ENCODE results near the gene KLHL13.
"Not testable (repeated sequence)": the region's sequence is repeated elsewhere in the genome, so short reads cannot be mapped to it uniquely, and the experiment has no call there.

Gene KLHL13

DNA sequence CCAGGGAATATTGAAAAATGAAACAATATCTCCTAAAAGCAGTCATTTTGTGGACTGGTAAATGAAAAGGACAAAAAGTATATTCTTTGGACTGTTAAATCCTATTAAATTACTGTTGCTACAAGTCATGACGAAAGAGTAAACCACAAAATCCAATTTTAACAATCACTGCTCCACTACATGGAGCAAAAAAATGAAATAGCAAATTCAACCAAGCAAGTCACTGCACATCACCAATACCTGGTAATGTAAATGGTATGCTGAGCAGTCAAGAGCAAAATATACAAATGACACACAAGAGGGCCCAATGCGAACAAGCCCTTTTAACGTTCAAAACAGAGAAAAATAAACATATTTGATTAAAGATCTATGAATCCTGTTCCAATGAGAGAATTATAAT lies 126.2 kb downstream of the KLHL13 start:
- no peak for FAIRE-seq

DNA sequence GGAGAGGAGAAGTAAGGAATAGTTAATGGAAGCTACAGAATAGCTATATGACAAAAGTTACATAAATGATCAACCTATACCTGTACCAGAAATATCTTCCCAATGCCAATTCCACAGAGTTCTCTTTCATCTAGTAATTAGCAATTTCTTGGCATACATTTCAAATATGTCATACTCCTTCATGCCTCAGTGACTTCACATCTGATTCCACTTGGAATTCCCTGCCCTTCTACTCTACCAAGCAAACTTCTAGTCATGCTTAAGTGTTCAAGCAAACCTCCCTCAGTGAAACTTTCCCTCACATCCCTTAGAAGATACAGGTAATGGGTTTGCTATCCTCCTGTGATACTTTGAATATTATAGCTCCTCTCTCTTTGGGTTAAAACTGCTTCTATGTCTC lies 127.1 kb downstream of the KLHL13 start:
- FAIRE-seq, result no peak

DNA sequence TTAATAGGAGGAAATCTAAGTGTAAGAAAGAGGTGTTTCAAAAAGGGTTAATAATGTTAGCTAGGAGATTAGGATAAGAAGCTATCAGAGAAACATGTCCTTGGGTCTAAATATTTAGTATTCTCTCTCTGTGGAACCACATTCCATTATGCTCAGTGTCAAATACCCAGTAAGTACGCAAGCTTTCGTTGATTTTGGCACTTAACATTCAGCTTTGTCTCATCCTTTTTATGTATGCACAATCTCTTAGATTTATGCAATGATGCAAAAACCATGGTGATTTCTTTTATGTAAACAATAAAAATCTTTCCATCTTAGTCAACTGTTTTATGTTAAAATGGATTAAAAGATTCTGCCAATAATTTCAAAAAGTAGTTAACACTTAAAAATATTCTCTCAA lies 129.2 kb downstream of the KLHL13 start:
- no peak for FAIRE-seq

DNA sequence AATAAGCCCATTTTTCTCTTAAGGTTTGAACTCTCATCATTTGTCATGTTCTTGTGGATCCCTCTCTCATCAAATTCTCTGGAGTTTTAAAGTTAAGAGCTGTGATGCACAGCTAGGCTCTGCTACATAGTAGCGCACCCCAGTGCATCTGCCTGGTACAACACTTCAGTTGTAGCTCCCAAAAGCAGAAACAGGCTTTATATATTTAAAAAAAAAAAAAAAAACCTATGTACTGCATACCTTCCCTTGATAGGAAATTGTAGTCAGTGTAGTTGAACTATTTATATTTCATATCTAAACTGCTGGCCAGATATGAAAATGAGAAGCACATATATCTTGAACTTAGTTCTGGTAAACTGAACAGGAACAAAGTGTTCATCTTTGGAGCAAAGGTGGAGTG lies 131.4 kb downstream of the KLHL13 start:
- no peak for FAIRE-seq

DNA sequence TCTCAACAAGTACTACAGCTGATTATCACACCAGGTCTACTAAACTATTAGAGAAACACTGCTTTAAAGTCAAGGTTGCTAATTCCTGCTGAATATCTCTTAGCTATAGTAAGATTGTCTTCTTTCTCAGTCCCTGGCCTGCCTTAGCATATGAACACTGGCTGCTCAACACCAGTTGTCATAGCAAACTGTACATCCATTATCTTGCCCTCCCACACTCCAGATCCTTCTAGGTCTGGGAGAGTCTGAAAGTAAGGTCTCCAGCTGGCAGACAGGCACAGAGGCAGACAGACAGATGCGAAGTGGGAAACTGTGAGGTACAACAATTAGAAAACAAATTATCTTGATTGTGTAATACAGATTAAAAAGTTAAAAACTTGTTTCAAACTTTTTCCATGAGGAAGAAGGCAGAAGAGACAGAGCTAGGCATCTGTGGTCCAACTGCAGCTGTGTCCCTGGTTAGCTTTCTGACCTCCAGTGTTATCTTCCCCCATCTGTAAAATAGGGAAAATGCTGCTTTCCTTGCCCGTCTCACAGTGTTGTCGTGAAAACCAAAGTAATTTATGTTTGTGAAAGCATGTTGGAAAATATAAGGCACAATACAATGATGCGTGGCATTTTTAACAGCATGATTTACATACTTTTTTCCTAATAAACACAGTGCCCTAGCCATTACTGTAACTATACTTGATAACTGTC lies 133.8 kb downstream of the KLHL13 start:
- no peak for FAIRE-seq

DNA sequence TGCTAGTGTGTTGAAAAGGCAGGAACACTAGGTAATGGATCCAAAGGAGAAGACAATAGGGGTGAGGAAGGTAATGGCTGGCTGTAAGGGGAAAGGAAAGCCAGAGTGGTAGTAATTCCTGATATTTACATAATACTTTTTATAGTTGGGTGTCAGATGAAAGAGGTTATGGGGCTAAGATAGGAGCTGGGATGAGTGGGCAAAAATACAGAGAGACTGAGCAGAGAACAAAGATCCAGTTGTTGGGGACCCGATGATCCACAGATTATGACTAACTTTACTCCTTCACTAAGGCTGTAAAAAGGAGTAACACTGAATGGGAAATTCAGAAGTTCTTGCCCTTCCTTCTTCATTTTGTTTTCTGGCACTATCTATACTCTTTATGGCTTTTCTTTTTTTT lies 138.2 kb downstream of the KLHL13 start:
- FAIRE-seq, result no peak

DNA sequence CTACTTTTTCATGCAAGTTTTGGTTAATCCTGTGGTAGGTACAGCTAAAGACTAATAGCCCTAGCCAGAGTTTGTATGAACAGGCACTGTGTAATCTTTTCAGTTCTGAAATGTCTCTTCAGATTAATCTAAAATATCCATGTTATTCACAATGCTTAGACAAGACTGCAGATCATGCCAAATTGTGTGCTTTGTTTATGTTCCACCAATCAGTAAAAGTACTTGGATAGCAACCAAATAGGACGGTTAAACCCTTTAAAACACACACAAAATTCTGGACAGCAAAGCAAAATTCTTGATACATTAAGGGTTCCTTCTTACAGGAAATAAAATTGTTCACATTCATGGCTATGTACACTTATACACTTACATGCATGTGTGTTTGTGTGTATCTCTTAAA lies 139.1 kb downstream of the KLHL13 start:
- no peak for FAIRE-seq

DNA sequence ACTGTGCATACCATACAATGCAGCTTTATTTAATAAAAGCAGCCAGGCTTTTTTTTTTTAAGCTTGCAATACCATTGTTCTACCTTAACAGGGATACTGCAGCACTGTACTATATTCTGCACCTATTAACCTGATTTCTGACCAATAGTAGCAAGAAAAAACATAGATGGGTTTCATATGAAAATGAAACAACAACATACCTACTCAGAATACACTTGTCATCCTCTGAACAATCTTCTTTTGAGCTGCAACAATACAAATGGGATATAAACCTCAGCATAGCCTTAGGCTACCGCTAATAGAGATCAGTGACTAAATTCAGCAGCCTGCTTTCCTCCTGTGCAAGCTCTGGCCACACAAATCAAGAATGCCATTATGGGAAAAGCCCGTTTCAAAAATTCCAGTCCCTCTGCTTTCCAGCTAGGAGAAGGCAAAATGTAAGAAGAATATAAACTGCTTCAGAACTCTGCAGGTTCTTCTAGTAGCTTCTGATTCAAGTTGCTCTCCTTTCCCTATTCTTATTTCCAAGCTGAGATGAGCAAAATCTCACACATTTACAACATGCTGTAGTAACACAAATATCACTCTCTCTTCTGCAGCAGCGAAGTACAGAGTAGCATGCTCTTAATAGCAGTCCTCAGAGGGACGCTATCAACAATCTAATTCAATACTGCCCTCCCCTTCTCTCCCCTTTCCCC lies 143.4 kb downstream of the KLHL13 start:
- no peak for FAIRE-seq

DNA sequence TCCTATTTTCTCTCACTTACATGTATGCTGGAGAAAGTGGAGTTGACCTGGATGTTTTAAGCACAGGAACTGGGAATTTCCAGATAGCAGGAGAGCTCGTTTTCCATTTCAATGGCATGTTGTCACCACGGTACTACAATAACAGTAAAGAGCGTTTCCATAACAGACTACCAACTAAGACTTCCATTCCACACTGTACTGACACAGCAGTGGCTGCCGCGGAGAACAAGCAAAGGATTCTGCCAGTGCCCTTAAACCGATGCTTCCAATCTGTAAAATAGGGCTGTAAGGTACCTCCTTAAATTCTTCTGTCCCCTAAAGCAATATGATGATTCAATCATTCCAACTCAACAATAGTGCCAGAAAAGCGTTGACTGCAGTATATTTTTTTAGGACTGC lies 143.9 kb downstream of the KLHL13 start:
- FAIRE-seq, result no peak

DNA sequence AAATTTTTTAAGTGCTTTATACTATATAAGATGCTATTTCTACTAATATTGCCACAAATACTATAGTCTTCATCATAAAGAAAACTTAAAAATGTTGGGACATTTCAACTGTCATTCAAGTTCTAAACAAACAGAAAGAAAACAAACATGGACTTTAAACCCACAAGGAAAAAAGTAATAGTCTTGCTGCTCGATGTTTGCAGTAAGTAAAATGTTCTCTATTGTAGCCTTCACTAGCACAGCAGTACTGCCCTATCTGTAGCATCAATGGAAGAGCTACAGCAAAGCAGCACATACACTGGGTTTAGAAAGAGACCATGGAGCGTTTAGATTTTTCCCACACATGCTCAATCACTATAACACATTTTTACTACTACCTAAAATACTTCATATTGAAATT lies 146.8 kb downstream of the KLHL13 start:
- no peak for FAIRE-seq

DNA sequence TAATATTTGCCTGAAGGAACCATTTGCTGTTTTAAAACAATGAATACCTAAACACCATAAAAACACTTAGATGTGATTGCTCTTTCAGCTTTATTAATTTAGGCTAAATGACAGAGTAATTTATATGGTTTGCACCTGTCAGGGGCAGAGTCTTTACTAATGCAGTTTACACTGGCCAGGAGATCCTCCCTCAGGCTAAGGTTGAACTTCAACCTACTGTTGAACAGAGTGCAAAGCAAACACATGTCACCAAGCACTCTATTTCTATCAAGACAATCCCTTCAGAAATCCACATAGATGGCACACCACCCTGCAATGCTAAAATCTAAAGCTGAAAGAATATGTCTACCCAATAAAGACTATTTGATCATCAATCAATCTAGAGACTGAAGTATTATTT lies 147.3 kb downstream of the KLHL13 start:
- no peak for FAIRE-seq

DNA sequence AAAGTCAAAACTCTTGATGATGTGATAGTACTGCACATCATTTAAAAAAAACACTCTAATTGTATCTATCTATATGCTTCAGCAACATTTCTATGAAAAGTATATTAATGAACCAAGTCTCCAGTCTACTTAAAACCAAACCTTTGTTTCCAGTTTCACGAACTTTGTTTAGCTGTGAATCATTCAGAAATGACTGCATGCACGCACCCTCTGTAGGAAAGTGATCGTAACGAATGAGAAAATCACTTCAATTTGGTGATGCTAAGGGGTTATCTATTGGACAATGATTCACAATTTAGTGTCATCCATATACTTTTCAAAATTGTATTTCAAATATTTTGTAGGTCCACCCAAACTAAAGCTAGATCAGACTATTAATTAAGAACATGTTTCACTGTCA lies 157.6 kb downstream of the KLHL13 start:
- no peak for FAIRE-seq

DNA sequence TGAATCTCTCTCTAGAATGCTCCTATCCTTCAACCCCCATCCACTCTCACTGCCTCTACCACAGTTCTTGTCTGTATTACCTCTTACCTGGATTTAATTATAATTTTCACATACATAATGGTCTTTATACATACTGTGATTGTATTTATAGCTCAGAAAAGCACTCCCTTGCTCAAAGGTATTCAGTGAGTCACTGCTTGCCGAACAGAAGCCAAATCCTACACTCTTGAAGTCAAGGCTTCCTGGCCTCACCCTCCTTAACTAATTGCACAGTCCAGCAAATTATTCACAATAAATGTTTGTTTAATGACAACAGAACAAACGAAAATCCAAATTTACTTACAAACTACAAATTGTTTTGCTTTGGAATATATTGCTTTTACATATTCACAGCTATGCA lies 159.5 kb downstream of the KLHL13 start:
- no peak for FAIRE-seq

DNA sequence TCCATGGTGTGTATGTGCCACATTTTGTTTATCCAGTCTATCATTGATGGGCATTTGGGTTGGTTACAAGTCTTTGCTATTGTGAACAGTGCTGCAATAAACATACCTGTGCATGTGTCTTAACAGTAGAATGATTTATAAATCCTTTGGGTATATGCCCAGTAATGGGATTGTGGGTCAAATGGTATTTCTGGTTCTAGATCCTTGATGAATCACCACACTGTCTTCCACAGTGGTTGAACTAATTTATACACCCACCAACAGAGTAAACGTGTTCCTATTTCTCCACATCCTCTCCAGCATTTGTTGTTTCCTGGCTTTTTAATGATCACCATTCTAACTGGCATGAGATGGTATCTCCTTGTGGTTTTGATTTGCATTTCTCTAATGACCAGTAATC lies 177.3 kb downstream of the KLHL13 start:
- FAIRE-seq, result not testable (repeated sequence)

DNA sequence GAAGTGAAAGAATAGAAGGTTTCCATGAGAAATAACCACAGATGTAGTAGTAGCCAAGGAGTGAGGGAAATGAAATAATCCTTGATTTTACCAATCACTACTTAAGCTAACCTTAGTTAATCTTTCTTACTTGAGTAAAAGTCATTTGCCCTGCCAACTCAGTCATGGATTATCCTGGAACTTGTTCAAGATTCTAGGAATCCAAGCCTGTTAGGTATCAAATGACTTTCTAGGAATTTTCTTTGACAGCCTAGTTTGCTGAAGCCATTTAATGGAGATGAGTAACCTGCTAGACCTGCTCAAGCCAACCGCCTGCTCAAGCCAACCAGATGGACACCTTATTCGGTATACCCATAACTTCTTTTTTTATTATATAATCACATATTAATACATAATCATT lies 180.5 kb downstream of the KLHL13 start:
- no peak for FAIRE-seq

DNA sequence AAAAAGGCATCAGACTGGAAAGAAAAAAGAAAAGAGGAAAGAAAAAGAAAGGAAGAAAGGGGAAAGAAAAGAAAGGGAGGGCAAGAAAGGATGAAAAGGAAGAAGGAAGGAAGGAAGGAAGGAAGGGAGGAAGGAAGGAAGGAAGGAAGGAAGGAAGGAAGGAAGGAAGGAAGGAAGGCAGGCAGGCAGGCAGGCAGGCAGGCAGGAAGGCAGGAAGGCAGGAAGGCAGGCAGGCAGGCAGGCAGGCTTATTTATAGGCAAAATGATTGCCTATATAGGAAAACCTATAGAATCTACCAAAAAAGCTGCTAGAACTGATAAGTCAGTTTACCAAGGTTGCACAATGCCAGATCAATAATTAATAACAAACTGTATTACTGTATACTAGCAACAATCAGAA lies 186.5 kb downstream of the KLHL13 start:
- FAIRE-seq, result not testable (repeated sequence)

DNA sequence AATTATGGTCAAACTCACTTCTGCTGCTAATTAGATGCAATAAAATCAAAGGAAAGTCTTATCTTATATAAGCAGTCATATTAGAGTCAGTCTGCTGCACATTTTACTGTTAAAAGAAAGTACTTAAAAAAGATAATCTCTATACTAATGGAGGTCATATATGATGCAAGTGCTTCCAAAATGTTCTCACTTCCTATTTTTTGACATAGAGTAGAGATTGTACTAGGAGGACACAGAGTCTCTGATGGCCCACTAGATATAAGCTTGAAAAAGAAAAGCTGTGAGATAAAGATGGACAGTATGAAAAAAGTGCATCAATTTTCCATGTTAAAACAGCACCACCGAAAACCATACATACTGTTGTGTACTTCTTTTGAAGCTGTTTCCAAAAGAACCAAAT lies 196.9 kb downstream of the KLHL13 start:
- no peak for FAIRE-seq

DNA sequence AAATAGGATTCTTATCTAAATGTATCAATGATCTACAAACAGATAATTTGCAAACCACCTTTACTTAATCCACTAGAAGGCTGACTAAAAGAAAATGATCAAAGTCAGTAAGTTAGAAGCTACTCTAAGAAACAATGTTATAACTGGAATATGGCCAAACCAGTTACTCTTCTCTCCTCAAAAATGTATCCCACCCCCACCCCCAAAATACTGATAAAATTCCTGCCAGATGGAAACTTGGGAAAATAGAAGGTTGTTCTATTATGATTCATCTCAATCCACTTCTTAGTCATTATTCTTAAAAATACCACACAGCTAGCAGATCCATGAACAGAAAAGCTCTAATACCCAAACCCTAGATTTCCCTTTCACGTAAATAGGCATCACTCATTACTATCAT lies 206.4 kb downstream of the KLHL13 start:
- FAIRE-seq, result no peak

DNA sequence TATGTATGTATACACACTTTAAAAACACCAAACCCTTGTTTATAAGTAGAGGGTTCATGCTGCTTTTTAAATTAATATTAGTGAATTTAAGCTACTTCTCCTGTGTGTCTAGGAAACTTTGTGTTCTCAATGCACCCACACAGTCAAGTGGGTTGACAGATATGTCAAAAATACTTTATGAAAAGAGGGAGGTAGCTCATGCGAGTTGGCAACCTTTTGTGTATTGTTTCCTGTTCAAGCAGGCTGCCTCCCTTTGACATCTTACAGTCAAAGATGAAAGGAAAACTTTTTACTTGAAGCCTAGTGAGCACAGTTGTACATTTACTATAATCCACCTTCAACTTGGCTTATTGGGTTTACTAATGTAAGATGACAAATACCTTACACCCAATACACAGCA lies 218.4 kb downstream of the KLHL13 start:
- FAIRE-seq, result no peak

DNA sequence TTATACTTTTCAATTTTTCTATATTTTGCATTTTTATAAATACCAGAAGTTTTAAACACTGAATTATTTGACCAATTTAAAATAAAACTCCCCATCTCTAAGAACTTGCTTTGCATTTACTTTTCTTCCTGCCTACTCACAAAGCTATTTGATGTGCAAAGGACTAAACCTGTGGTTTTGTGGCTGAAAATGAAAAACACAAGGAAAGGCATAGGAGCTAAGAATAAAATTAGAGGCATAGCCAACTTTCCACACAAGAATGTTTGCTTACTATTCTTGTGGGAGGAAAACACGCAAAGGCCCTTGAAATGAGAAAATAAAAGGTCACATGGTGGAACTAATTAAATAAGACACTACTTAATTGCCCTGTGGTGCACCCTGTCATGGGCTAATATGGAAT lies 221.2 kb downstream of the KLHL13 start:
- FAIRE-seq, result no peak

DNA sequence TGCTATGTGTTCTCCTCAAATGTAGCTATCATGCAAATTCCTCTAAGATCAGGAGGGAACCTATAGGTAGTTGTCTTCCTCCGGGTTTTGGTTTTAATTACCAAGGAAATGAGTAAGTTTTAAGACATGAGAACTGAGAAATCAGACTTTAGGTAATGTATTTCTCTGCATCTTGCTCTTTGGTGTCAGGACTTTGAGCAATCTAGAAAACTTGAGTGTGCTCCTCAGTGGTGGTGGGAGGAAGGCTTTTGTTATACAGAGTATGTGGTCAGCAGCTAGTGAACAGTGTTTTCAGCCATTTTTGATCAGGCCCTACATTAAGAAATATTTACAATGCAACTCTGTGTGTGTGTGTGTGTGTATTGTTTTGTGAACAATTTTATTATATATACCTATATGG lies 224.1 kb downstream of the KLHL13 start:
- FAIRE-seq, result no peak

DNA sequence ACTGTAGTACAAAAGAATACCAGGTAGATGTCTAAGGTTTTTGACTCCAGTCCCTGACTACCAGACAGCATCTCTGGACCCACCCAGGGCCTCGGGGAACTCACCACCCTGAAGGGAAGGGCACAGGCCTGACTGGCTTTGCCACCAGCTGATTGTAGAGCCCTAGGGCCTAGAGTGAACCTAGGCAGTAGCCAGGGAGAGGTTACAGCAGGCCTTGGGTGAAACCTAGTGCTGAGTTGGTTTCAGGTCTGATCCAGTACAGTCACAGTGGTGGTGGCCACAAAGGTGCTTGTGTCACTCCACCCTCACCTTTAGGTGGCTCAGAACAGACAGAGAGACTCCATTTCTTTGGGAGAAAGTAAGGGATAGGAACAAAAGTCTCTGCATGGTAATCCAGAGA lies 244.8 kb downstream of the KLHL13 start:
- FAIRE-seq, result no peak

DNA sequence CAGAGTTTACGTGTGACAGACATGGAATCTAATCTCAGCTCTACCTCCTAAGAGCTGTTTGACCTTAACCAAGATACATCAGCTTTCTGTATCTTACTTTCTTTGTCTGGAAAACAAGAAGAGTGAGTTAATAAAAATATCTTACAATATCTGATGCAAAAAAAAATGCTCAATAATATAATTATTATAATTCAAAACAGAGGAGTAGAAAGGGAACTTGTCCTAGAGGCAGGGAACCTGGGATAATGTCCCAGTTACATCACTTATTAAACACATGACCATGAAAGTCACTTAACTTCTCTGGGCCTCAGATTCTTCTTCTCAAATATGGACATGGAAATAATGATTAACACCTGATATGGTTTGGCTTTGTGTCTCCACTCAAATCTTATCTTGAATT lies 256.1 kb downstream of the KLHL13 start:
- FAIRE-seq, result no peak

DNA sequence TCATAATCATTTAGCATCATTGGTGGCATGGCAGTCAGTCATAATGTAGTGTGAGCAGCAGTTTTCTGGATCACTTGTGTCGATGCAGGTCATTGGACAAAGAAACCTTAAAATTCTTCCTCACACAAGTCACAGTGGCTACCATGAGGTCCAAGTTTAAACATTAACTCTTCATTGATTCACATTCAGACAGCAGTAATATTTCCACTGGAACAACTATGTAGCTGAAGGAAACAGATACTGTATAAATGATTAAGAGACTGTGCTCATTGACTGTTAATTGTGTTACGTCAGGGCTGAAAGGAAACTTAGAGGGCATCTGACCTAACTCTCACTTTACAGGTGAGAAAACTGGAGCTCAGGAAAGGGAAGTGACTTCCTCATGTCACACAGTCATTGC lies 261.8 kb downstream of the KLHL13 start:
- no peak for FAIRE-seq

DNA sequence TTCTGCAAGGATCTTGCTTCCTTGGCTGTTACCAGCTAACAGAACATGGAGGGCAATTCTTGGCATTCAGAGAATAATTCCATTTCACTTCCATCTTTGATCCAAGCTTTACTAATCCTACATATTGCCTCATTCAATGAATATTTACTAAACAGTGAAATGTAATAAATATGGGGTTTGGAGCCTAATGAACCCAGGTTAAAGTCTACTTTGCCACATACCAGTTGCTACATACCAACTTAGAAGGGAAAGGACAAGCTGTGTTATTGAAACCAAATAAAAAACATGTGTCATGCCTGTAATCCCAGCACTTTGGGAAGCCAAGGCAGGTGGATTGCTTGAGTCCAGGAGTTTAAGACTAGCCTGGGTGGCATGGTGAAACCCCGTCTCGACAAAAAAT lies 265.6 kb downstream of the KLHL13 start:
- FAIRE-seq, result no peak
